H1 (cell line): ENCODE results near the gene NFYA. TPM values are rescaled to one million over a fixed set of nuclear protein-coding genes. Genes with fewer than 3 reads are reported as not detected.

Experiments used
- CTCF ChIA-PET: fragments of 300-600 bp; sonication (Branson Sonifier 250); formaldehyde crosslinking; loops from one replicate; lab custom pipeline; 2021; ENCODE audit not compliant: partially characterized antibody; lab: Charles Lee
- POLR2A ChIA-PET: fragments of 300-600 bp; sonication (Branson Sonifier 250); formaldehyde crosslinking; loops from one replicate; lab custom pipeline; 2021; ENCODE audit warnings: inconsistent platforms; ENCODE audit not compliant: partially characterized antibody; lab: Charles Lee
- DNase-seq, 2 experiments: peaks; one replicate each; pipeline versions ENCODE4 v3.0.0 to v3.0.0-alpha.2; 2010 to 2022; ENCODE audit warnings: low spot score in 2 of 2, low read depth in 1 of 2, mixed read lengths in 1 of 2
- FAIRE-seq: peaks from 2 replicates; lab custom pipeline; 2011; peaks lifted over from hg19 to GRCh38; lab: Jason Lieb, UNC
- H2AFZ ChIP-seq: 2 replicates; pipeline ENCODE4 v1.8.1; 2012; ENCODE audit warnings: low read length, inconsistent platforms
- H2AK5ac ChIP-seq: 2 replicates; pipeline ENCODE4 v1.6.1; 2013; ENCODE audit warnings: low read depth, low read length
- H2BK120ac ChIP-seq: replicated peaks from 2 replicates; pipeline ENCODE3; 2013; ENCODE audit warnings: low read depth, low read length, inconsistent platforms
- H2BK12ac ChIP-seq: 2 replicates; pipeline ENCODE4 v1.6.1; 2013; ENCODE audit warnings: low read depth, low read length
- H2BK15ac ChIP-seq: 2 replicates; pipeline ENCODE4 v1.6.1; 2013; ENCODE audit warnings: low read length
- H2BK20ac ChIP-seq: 2 replicates; pipeline ENCODE4 v1.6.1; 2013; ENCODE audit warnings: low read length
- H2BK5ac ChIP-seq: 2 replicates; pipeline ENCODE4 v1.6.1; 2013; ENCODE audit warnings: low read depth, low read length
- H3K14ac ChIP-seq: 2 replicates; pipeline ENCODE4 v1.6.1; 2013; ENCODE audit warnings: inconsistent platforms; ENCODE audit not compliant: insufficient read length
- H3K18ac ChIP-seq: 2 replicates; pipeline ENCODE4 v1.6.1; 2013; ENCODE audit warnings: low read length; ENCODE audit errors: extremely low read depth
- H3K23ac ChIP-seq: 2 replicates; pipeline ENCODE4 v1.6.1; 2013; ENCODE audit warnings: inconsistent platforms; ENCODE audit not compliant: insufficient read length
- H3K23me2 ChIP-seq: 2 replicates; pipeline ENCODE4 v1.6.1; 2013; ENCODE audit warnings: low read depth, low read length
- H3K27ac ChIP-seq: 2 replicates; pipeline ENCODE4 v1.6.1; 2011; ENCODE audit warnings: low read depth, low read length, inconsistent platforms
- H3K27me3 ChIP-seq, 4 experiments: replicated peaks in 1 of 4; 1 replicate in 1 of 4; 2 replicates in 3 of 4; pipeline versions ENCODE4 v1.6.1 to v1.8.1; 2011 to 2013; ENCODE audit warnings: low read length in 3 of 4, mild to moderate bottlenecking in 3 of 4, inconsistent platforms in 2 of 4, mixed read lengths in 2 of 4, moderate library complexity in 1 of 4; ENCODE audit not compliant: control insufficient read depth in 3 of 4, insufficient read depth in 3 of 4; ENCODE audit errors: extremely low read depth in 1 of 4
- H3K36me3 ChIP-seq, 4 experiments: 2 replicates each; pipeline versions ENCODE4 v1.6.1 to v1.8.1; 2011 to 2013; ENCODE audit warnings: mild to moderate bottlenecking in 4 of 4, low read length in 3 of 4, moderate library complexity in 2 of 4, control low read depth in 1 of 4, inconsistent platforms in 1 of 4; ENCODE audit not compliant: insufficient read depth in 4 of 4, control insufficient read depth in 2 of 4
- H3K4ac ChIP-seq: replicated peaks from 2 replicates; pipeline ENCODE3; 2013; ENCODE audit warnings: low read length, low read depth, mixed read lengths, inconsistent platforms; ENCODE audit not compliant: insufficient read length
- H3K4me1 ChIP-seq, 4 experiments: replicated peaks in 1 of 4; 1 replicate in 1 of 4; 2 replicates in 3 of 4; pipeline versions ENCODE4 v1.6.1 to v1.8.1; 2011 to 2013; ENCODE audit warnings: low read length in 3 of 4, inconsistent platforms in 2 of 4, mixed read lengths in 1 of 4; ENCODE audit not compliant: insufficient read depth in 4 of 4, control insufficient read depth in 3 of 4
- H3K4me2 ChIP-seq, 2 experiments: 2 replicates each; pipeline versions ENCODE4 v1.6.1 to v1.8.1; 2011 to 2013; ENCODE audit warnings: low read depth in 2 of 2, low read length in 2 of 2, control low read depth in 1 of 2, inconsistent platforms in 1 of 2, mild to moderate bottlenecking in 1 of 2; ENCODE audit not compliant: insufficient read depth in 1 of 2
- H3K4me3 ChIP-seq, 4 experiments: fragments of 200-600, 300-600 bp in 1 of 4; sonication (generic), shearing (Covaris generic), sonication (Bioruptor Twin) in 1 of 4; 2 replicates each; pipeline versions ENCODE4 v1.5.1 to v1.8.1; 2011 to 2016; ENCODE audit warnings: low read length in 4 of 4, low read depth in 3 of 4, control low read depth in 2 of 4, inconsistent platforms in 2 of 4, mild to moderate bottlenecking in 2 of 4, mixed read lengths in 1 of 4, moderate library complexity in 1 of 4; ENCODE audit not compliant: insufficient read depth in 2 of 4; ENCODE audit errors: extremely low read depth in 1 of 4
- H3K56ac ChIP-seq: replicated peaks from 2 replicates; pipeline ENCODE3; 2013; ENCODE audit warnings: low read depth, mild to moderate bottlenecking, mixed read lengths, low read length, inconsistent platforms; ENCODE audit not compliant: insufficient read length
- H3K79me1 ChIP-seq: 2 replicates; pipeline ENCODE4 v1.6.1; 2013; ENCODE audit warnings: low read depth, low read length, control low read depth
- H3K79me2 ChIP-seq, 2 experiments: 2 replicates each; pipeline versions ENCODE4 v1.6.1 to v1.8.1; 2012 to 2013; ENCODE audit warnings: low read length in 2 of 2, mild to moderate bottlenecking in 2 of 2, inconsistent platforms in 1 of 2; ENCODE audit not compliant: insufficient read depth in 2 of 2, control insufficient read depth in 1 of 2
- H3K9ac ChIP-seq, 4 experiments: replicated peaks in 1 of 4; 1 replicate in 1 of 4; 2 replicates in 3 of 4; pipeline versions ENCODE4 v1.6.1 to v1.8.1; 2011 to 2013; ENCODE audit warnings: low read depth in 3 of 4, low read length in 3 of 4, control low read depth in 2 of 4, mild to moderate bottlenecking in 2 of 4, moderate library complexity in 2 of 4, inconsistent platforms in 1 of 4; ENCODE audit errors: extremely low read depth in 1 of 4
- H3K9me3 ChIP-seq, 2 experiments: 2 replicates each; pipeline versions ENCODE4 v1.6.1 to v1.8.1; 2012 to 2013; ENCODE audit warnings: mild to moderate bottlenecking in 2 of 2, moderate library complexity in 2 of 2, control low read depth in 1 of 2, inconsistent platforms in 1 of 2, low read depth in 1 of 2, low read length in 1 of 2, mixed read lengths in 1 of 2; ENCODE audit not compliant: insufficient read depth in 2 of 2
- H4K20me1 ChIP-seq, 2 experiments: replicated peaks in 1 of 2; 2 replicates each; pipeline versions ENCODE3 to v1.8.1; 2011 to 2013; ENCODE audit warnings: inconsistent platforms in 2 of 2, low read length in 2 of 2, mild to moderate bottlenecking in 1 of 2; ENCODE audit not compliant: insufficient read depth in 2 of 2, control insufficient read depth in 1 of 2
- H4K5ac ChIP-seq: 2 replicates; pipeline ENCODE4 v1.6.1; 2013; ENCODE audit warnings: low read length, low read depth, mixed read lengths, inconsistent platforms; ENCODE audit not compliant: insufficient read length
- H4K8ac ChIP-seq: 2 replicates; pipeline ENCODE4 v1.8.0; 2013; ENCODE audit warnings: mild to moderate bottlenecking, moderate library complexity, low read length, inconsistent platforms; ENCODE audit not compliant: insufficient read depth; ENCODE audit errors: extremely low read depth
- H4K91ac ChIP-seq: replicated peaks from 2 replicates; pipeline ENCODE3; 2013; ENCODE audit warnings: low read length, mixed read lengths, inconsistent platforms; ENCODE audit not compliant: insufficient read length
- whole genome bisulfite sequencing, 2 experiments: shearing (Covaris generic) in 1 of 2; methylation state at CpG; one replicate each; pipeline versions ENCODE4 v1.1.6 to v1.1.7; 2013 to 2015; ENCODE audit warnings: low lambda C conversion rate in 2 of 2, mixed read lengths in 2 of 2, inconsistent platforms in 1 of 2, low coverage in 1 of 2, missing lambda C conversion rate in 1 of 2; ENCODE audit not compliant: insufficient replicate concordance in 2 of 2, insufficient coverage in 1 of 2, insufficient read length in 1 of 2; ENCODE audit errors: extremely low coverage in 1 of 2, missing lambda C conversion rate in 1 of 2; 5-methylcytosine and 5-hydroxymethylcytosine counted together
- polyA plus RNA-seq, 7 experiments: library from polyadenylated mRNA; depleted of rRNA in 3 of 7; stranded (reverse) in 5 of 7; unstranded in 2 of 7; fragments of >200 nt in 5 of 7; fragments of 200-250 nt in 2 of 7; gene quantifications; 1 replicate in 5 of 7; 2 replicates in 1 of 7; 4 replicates in 1 of 7; pipeline versions ENCODE4 v1.2.1 to v1.2.3, GENCODE V29; 2011 to 2013; ENCODE audit warnings: missing spikeins in 2 of 7, mixed read lengths in 2 of 7
- total RNA-seq: library from RNA; stranded (reverse); fragmentation: NEBNext Ultra II Directional; extraction: Animal tissue kit (Norgen Biotek cat#: 25700); gene quantifications from 2 replicates; pipeline ENCODE4 v1.2.1, GENCODE V29; 2021

Gene NFYA
- total and polyA plus RNA-seq, 2 of the 8 experiments (the other 6 are each of a cell fraction or from before 2014, with no cell fraction given), result 19.8 to 33.7 TPM

DNA sequence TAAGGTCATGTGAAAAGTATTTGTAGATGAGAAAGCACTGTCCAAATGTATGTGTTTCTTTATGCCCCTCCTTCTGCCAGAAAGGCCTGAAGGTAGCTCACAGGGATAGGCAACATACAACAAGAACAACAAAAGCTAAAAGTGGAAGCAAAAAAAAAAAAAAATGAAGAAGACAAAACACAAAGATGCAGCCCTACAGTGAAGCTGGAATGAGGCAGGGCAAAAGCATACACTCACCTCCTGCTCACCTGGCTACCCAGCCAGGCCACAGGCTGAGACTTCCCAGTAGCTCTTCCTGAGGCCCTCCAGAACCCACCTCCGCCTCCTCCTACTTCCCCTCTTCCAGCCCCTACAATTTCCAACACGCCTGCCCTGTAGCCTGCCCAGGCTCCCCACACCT is 36.2 kb upstream of the NFYA start:
- no peak for FAIRE-seq
- CTCF ChIA-PET, result interaction anchor here (0.6 to 2.7 kb wide), 22 partner anchors 9 to 1688 kb away, joined by 3 to 23 read pairs (median 4); no protein-coding TSS in a partner anchor
- no peak overlapping the region for H3K4me2 ChIP-seq

More for the DNA sequence above, 36.2 kb upstream of the NFYA start:
- peaks cover 0 to 4% (median 3%) of the 10 kb centered on the region in 4 experiments; a peak in 6 of 7 replicates for H3K4me1 ChIP-seq
- no peak overlapping the region for H2BK12ac ChIP-seq
- no peaks in the 10 kb centered on the region for H3K9me3 ChIP-seq
- no peak overlapping the region for H4K91ac ChIP-seq
- no peak overlapping the region for H3K56ac ChIP-seq
- no peaks in the 10 kb centered on the region for H3K23me2 ChIP-seq
- H3K14ac ChIP-seq, result no peak overlapping the region
- no peaks in the 10 kb centered on the region for H3K79me2 ChIP-seq
- no peak overlapping the region for H2BK120ac ChIP-seq
- no peak for DNase-seq
- no peak overlapping the region for H2BK15ac ChIP-seq
- POLR2A ChIA-PET, result interaction anchor here (0.9 to 1.9 kb wide), 3 partner anchors 8 to 17 kb away, joined by 3 to 9 read pairs (median 6); partner anchors contain the start of gene APOBEC2
- H4K20me1 ChIP-seq, result no peaks in the 10 kb centered on the region
- no peak overlapping the region for H2AK5ac ChIP-seq
- H4K5ac ChIP-seq, result no peak overlapping the region
- no peak overlapping the region for H3K9ac ChIP-seq
- H3K36me3 ChIP-seq, result no peaks in the 10 kb centered on the region
- H3K27me3 ChIP-seq, result no peaks in the 10 kb centered on the region; a peak in 1 of 7 replicates
- no peak overlapping the region for H3K27ac ChIP-seq
- H2BK20ac ChIP-seq, result no peak overlapping the region
- no peaks in the 10 kb centered on the region for H3K79me1 ChIP-seq
- H3K23ac ChIP-seq, result no peak overlapping the region
- H3K4ac ChIP-seq, result no peak overlapping the region
- no peak overlapping the region for H2BK5ac ChIP-seq
- no peak overlapping the region for H3K18ac ChIP-seq
- no peak overlapping the region for H2AFZ ChIP-seq
- H3K4me3 ChIP-seq, result no peak overlapping the region
- no peak overlapping the region for H4K8ac ChIP-seq
- WGBS, 2 experiments, result 92% methylated on average over 1 of the region's 2 CpGs; no CpG with 5 or more reads in 1 of the 2 experiments
